ENCODE results near the gene PSMD13.

PSMD13 gene

DNA sequence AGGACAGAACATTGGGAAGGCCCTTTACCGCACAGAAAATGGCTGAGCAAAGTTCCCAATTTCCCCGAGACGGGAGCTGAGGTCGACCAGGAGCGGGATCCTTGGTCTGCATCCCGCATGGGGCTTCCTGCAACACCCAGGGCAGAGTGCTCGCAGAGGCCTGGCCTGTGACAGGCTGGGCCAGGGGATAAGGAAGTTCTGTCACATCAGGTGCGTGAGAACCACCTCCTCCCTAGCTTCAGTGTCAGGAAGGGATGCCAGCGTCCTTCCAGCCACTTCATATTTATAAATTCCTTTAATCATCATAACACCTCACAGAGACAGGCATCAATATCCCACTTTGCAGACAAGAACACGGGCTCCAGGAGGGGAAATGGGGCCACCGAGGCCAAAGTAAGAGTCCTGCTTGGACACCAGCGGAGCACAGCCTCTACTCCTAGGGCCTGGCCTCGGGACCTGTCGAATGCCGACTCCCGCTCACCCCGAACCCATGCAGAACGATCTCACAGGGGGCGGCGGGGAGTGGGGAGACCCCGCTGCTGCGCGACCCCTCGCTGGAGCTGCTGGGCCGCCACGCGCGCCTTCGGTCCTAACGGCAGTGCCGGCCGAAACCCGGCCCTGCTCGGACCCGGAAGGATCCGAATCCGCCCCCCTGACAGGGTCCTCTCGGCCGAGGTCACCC is 30.1 kb upstream of the PSMD13 start:
- Histone ChIP-seq H3K9ac (ENCODE audit: low read length) (peak overlapping the region; percentile 97), H3K9me3 (ENCODE audit: control insufficient read depth, low read length) (no peaks in the 10 kb centered on the region), H3K4me3 (ENCODE audit: low read length) (peak overlapping the region; percentile 89), H3K4me1 (ENCODE audit: control insufficient read depth, insufficient read depth, low read length) (peaks cover 29% of the 10 kb centered on the region), H3K36me3 (ENCODE audit: control insufficient read depth, insufficient read depth, low read length) (peaks cover 17% of the 10 kb centered on the region), H3K27me3 (ENCODE audit: control insufficient read depth, insufficient read depth, low read length) (no peaks in the 10 kb centered on the region)

DNA sequence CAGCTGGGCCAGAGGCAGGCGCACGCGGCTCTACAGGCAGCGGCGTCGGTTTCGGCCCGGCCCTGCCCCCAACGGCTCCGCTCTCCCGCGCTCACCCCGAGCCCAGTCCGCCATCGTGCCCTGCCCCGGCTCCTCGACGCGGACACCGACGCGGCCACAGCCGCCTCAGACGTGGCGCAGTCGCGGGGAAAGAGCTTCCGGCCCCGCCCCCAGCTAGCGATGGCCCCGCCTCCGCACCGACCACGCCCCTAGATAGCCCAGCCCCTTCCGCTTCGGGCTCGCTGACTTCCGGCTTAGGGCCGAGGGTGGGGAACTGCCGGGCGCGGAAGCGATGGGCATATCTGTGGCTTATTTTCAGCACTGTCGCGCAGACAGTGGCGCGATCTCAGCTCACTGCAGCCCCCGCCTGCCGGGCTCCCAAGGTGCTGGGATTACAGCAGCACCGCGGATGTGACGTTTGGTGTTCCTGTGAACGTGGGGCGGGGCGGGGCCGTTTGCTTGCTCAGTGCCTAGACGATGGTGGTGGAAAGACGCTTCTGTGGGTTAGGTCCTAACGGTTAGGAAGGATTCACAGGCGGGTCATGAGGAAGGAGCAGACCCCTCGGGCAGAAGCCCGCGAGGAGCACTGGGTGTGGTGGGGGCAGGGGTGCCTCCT is 29.4 kb upstream of the PSMD13 start, which contains the start of the genes BET1L and RIC8A:
Gene BET1L (minus strand): TSS at position 192 of the 655 bp plus-strand sequence. CDS start 78 bp downstream, at position 114.
Gene RIC8A (plus strand): TSS at position 501 of the 655 bp plus-strand sequence. CDS start 1,147 bp downstream, outside the sequence.
- Histone ChIP-seq H3K9ac (ENCODE audit: low read length) (peak within 1 kb of the TSS; percentile 97), H3K9me3 (ENCODE audit: control insufficient read depth, low read length) (no peaks in the 10 kb centered on the region), H3K4me3 (ENCODE audit: low read length) (peak within 1 kb of the TSS; percentile 89), H3K4me1 (ENCODE audit: control insufficient read depth, insufficient read depth, low read length) (peaks cover 29% of the 10 kb centered on the region), H3K36me3 (ENCODE audit: control insufficient read depth, insufficient read depth, low read length) (peaks cover 21% of the 10 kb centered on the region), H3K27me3 (ENCODE audit: control insufficient read depth, insufficient read depth, low read length) (no peaks in the 10 kb centered on the region)

DNA sequence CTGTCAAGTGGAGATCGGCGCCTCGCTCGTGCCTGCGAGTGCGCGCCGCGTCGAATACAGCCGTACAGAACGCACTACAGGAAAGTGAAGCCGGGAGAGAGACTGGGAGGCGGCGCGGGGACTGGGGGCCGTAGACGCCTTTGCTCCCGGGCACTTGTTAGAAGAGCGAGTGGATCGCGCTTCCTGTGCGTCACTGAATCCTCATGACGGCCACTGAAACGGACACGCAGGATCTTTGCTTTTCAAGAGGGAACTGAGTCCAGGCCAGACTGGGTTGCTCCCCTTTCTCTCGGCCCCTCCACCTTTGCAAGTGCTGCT is 29.0 kb upstream of the PSMD13 start:
- Histone ChIP-seq H3K4me3 (ENCODE audit: low read length) (peak overlapping the region; percentile 88), H3K36me3 (ENCODE audit: control insufficient read depth, insufficient read depth, low read length) (peaks cover 26% of the 10 kb centered on the region), H3K9ac (ENCODE audit: low read length) (peak overlapping the region; percentile 97), H3K27me3 (ENCODE audit: control insufficient read depth, insufficient read depth, low read length) (no peaks in the 10 kb centered on the region), H3K4me1 (ENCODE audit: control insufficient read depth, insufficient read depth, low read length) (peaks cover 29% of the 10 kb centered on the region), H3K9me3 (ENCODE audit: control insufficient read depth, low read length) (no peaks in the 10 kb centered on the region)

DNA sequence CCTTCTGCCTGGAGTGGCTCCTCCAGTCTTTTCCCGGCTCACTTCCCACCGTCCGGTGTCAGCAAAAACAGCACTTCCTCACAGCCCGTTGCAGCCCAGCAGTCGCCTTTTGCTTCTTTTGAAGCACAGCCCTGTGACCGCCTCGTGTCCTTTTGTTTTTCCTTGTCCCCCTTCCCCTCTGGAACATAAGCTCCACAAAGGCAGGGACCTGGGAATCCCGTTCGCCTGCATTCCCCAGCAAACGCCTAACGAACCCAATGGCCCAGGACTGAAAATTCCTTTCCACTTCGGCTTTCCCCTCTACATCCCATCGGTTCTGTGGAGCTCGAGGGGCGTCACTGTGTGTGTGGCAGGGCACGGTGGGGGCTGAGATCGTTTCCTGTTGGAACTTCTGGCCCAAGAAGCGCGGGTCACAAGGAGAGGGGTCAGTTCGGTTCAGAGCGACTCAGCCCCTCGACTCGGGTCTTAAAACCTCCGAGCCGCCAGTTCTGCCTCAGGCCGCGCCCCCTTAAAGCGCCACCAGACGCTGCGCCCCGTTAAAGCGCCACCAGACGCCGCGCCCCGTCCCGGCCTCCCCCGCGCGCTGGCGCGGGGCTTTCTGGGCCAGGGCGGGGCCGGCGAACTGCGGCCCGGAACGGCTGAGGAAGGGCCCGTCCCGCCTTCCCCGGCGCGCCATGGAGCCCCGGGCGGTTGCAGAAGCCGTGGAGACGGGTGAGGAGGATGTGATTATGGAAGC is 28.4 kb upstream of the PSMD13 start:
- Histone ChIP-seq H3K4me3 (ENCODE audit: low read length) (peak overlapping the region; percentile 88), H3K9me3 (ENCODE audit: control insufficient read depth, low read length) (no peaks in the 10 kb centered on the region), H3K27me3 (ENCODE audit: control insufficient read depth, insufficient read depth, low read length) (no peaks in the 10 kb centered on the region), H3K4me1 (ENCODE audit: control insufficient read depth, insufficient read depth, low read length) (peaks cover 29% of the 10 kb centered on the region), H3K36me3 (ENCODE audit: control insufficient read depth, insufficient read depth, low read length) (peaks cover 29% of the 10 kb centered on the region), H3K9ac (ENCODE audit: low read length) (peak overlapping the region; percentile 97)

DNA sequence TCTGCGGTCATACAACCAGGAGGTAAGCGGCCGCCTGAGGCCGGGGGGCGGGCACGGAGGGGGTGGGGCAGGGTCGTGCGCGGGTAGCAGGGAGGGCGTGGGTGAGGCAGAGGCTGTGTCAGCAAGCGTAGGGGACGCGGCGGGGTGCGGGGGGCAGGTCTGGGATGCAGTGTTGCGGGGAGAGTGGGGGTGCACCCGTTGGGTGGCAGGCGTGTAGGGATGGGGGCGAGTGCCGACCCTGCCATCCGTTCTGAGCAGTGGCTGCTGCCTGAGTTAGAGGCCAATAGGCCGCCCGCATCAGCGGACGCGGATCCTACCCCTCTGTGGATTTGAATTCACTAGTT is 27.9 kb upstream of the PSMD13 start:
- peaks cover 27% of the 10 kb centered on the region for H3K36me3 ChIP-seq (ENCODE audit: control insufficient read depth, insufficient read depth, low read length)

DNA sequence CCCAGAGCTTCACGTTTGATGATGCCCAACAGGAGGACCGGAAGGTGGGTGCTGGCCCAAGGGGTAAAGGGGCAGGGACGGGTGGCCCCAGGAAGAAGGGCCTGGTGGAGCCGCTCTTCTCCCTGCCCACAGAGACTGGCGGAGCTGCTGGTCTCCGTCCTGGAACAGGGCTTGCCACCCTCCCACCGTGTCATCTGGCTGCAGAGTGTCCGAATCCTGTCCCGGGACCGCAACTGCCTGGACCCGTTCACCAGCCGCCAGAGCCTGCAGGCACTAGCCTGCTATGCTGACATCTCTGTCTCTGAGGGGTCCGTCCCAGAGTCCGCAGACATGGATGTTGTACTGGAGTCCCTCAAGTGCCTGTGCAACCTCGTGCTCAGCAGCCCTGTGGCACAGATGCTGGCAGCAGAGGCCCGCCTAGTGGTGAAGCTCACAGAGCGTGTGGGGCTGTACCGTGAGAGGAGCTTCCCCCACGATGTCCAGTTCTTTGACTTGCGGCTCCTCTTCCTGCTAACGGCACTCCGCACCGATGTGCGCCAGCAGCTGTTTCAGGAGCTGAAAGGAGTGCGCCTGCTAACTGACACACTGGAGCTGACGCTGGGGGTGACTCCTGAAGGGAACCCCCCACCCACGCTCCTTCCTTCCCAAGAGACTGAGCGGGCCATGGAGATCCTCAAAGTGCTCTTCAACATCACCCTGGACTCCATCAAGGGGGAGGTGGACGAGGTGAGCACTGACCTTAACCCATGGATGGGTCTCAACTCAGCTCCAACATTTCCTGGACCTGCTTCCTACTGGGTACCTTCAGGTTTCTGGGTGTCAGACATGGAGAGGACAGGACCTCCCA is 27.3 kb upstream of the PSMD13 start:
- peak overlapping the region; percentile 37 for H3K4me3 ChIP-seq (ENCODE audit: low read length)
- H3K9me3 ChIP-seq (ENCODE audit: control insufficient read depth, low read length) = no peaks in the 10 kb centered on the region
- H3K27me3 ChIP-seq (ENCODE audit: control insufficient read depth, insufficient read depth, low read length) = no peaks in the 10 kb centered on the region
- H3K9ac ChIP-seq (ENCODE audit: low read length) = peak overlapping the region; percentile 97
- peaks cover 29% of the 10 kb centered on the region for H3K4me1 ChIP-seq (ENCODE audit: control insufficient read depth, insufficient read depth, low read length)
- H3K36me3 ChIP-seq (ENCODE audit: control insufficient read depth, insufficient read depth, low read length) = peaks cover 27% of the 10 kb centered on the region

More for the DNA sequence above, 27.9 kb upstream of the PSMD13 start:
- Histone ChIP-seq H3K4me1 (ENCODE audit: control insufficient read depth, insufficient read depth, low read length) (peaks cover 29% of the 10 kb centered on the region), H3K27me3 (ENCODE audit: control insufficient read depth, insufficient read depth, low read length) (no peaks in the 10 kb centered on the region), H3K9ac (ENCODE audit: low read length) (peak overlapping the region; percentile 97), H3K4me3 (ENCODE audit: low read length) (peak overlapping the region; percentile 37), H3K9me3 (ENCODE audit: control insufficient read depth, low read length) (no peaks in the 10 kb centered on the region)

DNA sequence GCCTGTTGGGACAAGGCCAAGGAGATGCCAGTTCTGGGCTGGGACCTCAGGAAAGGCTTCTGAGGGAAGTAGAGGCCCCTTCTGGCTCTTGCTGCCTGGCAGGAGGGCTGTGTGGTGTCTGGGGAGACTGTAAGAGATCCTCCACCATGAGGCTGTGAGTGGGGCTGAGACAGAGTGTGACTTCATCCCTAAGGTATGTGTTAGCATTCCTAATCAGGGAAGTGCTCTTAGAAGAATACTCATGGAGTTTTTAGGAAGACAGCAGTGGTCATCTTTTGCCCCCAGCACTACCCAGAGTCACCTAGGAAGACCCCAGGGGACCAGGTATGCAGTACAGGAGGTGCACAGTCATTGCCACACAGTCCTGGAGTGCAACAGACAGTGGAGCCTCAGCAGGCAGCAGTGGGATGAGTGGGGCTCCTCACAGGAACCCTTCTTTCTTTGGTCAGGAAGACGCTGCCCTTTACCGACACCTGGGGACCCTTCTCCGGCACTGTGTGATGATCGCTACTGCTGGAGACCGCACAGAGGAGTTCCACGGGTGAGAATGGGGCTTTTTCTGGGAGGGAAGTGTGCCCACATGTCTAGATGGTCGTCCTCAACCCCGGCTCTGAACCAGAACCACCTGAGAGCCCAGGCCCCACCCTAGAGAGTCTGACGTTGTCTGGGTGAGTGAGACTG is 26.5 kb upstream of the PSMD13 start:
- Histone ChIP-seq H3K4me3 (ENCODE audit: low read length) (peak overlapping the region; percentile 37), H3K36me3 (ENCODE audit: control insufficient read depth, insufficient read depth, low read length) (peaks cover 27% of the 10 kb centered on the region), H3K4me1 (ENCODE audit: control insufficient read depth, insufficient read depth, low read length) (peaks cover 25% of the 10 kb centered on the region), H3K9me3 (ENCODE audit: control insufficient read depth, low read length) (no peaks in the 10 kb centered on the region), H3K27me3 (ENCODE audit: control insufficient read depth, insufficient read depth, low read length) (no peaks in the 10 kb centered on the region), H3K9ac (ENCODE audit: low read length) (peak overlapping the region; percentile 97)

DNA sequence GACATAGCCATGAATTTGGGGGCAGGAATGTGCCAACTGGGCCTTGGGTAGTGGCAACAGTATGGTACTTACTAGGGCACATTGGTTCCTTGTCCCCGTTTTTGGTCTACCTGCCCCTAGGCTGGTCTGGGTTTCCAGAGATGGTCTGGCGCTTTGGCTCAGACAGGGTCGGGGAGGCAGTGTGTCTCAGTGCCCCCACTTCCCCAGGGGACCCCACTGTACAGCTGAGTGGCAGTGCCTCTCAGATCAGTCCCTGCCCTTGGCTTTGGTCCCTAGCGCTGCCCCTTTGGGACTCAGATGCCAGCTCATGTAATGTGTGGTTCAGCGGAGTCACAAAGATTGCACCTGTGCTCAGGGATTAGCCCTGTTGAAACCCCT is 26.0 kb upstream of the PSMD13 start:
- Histone ChIP-seq H3K4me3 (ENCODE audit: low read length) (no peak overlapping the region), H3K9me3 (ENCODE audit: control insufficient read depth, low read length) (no peaks in the 10 kb centered on the region), H3K36me3 (ENCODE audit: control insufficient read depth, insufficient read depth, low read length) (peaks cover 27% of the 10 kb centered on the region), H3K9ac (ENCODE audit: low read length) (no peak overlapping the region), H3K4me1 (ENCODE audit: control insufficient read depth, insufficient read depth, low read length) (peaks cover 20% of the 10 kb centered on the region), H3K27me3 (ENCODE audit: control insufficient read depth, insufficient read depth, low read length) (no peaks in the 10 kb centered on the region)

DNA sequence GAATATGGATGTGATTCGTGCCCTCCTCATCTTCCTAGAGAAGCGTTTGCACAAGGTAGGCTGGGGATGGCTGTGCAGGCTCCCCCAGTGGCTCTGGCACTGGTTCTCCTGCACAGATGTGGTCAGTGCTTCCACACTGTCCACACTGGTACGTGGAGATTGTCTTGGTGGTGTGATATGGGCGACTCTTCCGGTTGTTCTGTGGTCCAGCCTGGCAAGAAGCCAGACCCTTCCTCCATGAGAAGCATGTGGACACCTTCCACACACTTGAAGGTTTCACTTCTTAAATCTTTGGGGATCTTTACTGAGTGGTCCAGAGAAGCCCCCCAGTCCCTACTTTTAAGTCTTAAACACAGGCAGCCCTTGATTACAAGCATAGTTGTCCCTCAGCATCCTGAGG is 25.5 kb upstream of the PSMD13 start:
- no peaks in the 10 kb centered on the region for H3K27me3 ChIP-seq (ENCODE audit: control insufficient read depth, insufficient read depth, low read length)
- no peaks in the 10 kb centered on the region for H3K9me3 ChIP-seq (ENCODE audit: control insufficient read depth, low read length)
- no peak overlapping the region for H3K4me3 ChIP-seq (ENCODE audit: low read length)
- no peak overlapping the region for H3K9ac ChIP-seq (ENCODE audit: low read length)
- peaks cover 15% of the 10 kb centered on the region for H3K4me1 ChIP-seq (ENCODE audit: control insufficient read depth, insufficient read depth, low read length)
- peaks cover 27% of the 10 kb centered on the region for H3K36me3 ChIP-seq (ENCODE audit: control insufficient read depth, insufficient read depth, low read length)

DNA sequence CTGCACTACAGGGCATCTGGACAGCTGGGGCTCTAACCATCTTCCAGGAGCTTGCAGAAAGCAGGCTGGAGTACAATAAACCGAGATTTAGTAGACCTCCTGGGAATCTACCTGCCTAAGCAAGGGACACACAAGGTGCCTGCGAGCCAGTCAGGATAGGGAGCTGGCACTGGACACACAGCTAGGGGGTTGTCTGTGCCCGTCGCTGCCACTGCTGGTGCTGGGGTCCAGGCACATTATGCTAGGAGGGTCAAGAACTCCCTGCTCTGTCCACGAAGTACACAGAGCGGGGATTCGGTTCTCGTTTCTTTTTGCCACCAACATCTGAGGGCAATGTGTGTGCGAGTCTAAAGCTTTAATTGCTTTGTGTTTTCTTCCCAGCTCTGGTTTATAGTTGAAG is 25.0 kb upstream of the PSMD13 start:
- no peak overlapping the region for H3K4me3 ChIP-seq (ENCODE audit: low read length)
- H3K36me3 ChIP-seq (ENCODE audit: control insufficient read depth, insufficient read depth, low read length) = peaks cover 27% of the 10 kb centered on the region
- no peaks in the 10 kb centered on the region for H3K9me3 ChIP-seq (ENCODE audit: control insufficient read depth, low read length)
- no peaks in the 10 kb centered on the region for H3K27me3 ChIP-seq (ENCODE audit: control insufficient read depth, insufficient read depth, low read length)
- peaks cover 13% of the 10 kb centered on the region for H3K4me1 ChIP-seq (ENCODE audit: control insufficient read depth, insufficient read depth, low read length)
- no peak overlapping the region for H3K9ac ChIP-seq (ENCODE audit: low read length)
